ENCODE data around the gene KRT17. TPM values are rescaled to one million over a fixed set of nuclear protein-coding genes. Genes with fewer than 3 reads are reported as not detected.

The KRT17 gene
- total RNA-seq, 1 experiment from 2014 or later = 1.5 TPM

DNA sequence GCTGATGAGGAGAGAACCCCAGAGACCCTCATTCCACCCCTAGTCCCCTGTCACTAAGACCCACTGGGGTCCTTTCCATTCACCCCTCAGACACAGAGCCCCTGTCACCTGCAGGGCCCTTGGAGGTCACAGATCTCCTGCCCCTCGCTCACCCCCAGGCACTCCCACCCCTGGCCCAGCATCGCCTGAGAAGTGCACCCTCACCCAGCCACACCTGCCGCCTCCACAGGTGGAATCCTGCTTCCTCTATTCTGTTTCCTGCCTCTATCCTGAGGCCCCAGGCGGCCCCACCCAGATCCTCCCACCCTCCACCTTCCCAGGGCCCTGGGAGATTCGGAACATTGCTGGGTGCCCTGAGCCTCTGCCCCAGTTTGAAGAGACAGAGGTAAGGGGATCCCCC lies 13.8 kb upstream of the KRT17 start:
- no peak overlapping the region for H2BK120ac ChIP-seq (ENCODE audit: low read depth, low read length, poor library complexity, severe bottlenecking)
- H4K5ac ChIP-seq (ENCODE audit: insufficient read length, low read depth, low read length) = no peak overlapping the region
- TF ChIP-seq CTCF (conservative IDR thresholded peaks at IDR 0.05) = no peak
- no peak overlapping the region for H2BK12ac ChIP-seq (ENCODE audit: insufficient read length, low read depth, low read length)
- no peak overlapping the region for H3K56ac ChIP-seq (ENCODE audit: insufficient read length, low read depth, low read length)
- H3K23ac ChIP-seq (ENCODE audit: insufficient read length, low read depth, low read length) = no peak overlapping the region
- no peak overlapping the region for H3K4ac ChIP-seq (ENCODE audit: low read depth, low read length)
- no peak overlapping the region for H3K4me3 Mint-ChIP-seq
- no peaks in the 10 kb centered on the region; the same call in 1 of the 2 replicates for H3K27me3 Mint-ChIP-seq (ENCODE audit: low read depth)
- no peak for DNase-seq
- no peaks in the 10 kb centered on the region for H3K23me2 ChIP-seq (ENCODE audit: insufficient read length, low read depth, low read length, poor library complexity, severe bottlenecking)
- H4K91ac ChIP-seq (ENCODE audit: insufficient read length, low read depth, low read length) = no peak overlapping the region
- H4K20me1 ChIP-seq (ENCODE audit: control insufficient read depth, insufficient read depth, insufficient read length) = no peaks in the 10 kb centered on the region
- no peak overlapping the region for H2BK20ac ChIP-seq (ENCODE audit: low read depth, low read length, poor library complexity, severe bottlenecking)
- no peak overlapping the region for H2AFZ ChIP-seq (ENCODE audit: low read length)
- no peaks in the 10 kb centered on the region for H3K79me2 ChIP-seq (ENCODE audit: insufficient read depth, low read length)
- no peaks in the 10 kb centered on the region for H3K4me1 ChIP-seq (ENCODE audit: insufficient read depth, low read length)
- no CpG with 5 or more reads among the region's 5 CpGs for WGBS (ENCODE audit: extremely low coverage, insufficient read length, low lambda C conversion rate)
- H3K14ac ChIP-seq (ENCODE audit: insufficient read depth, low read length) = no peak overlapping the region
- H3K27ac ChIP-seq (ENCODE audit: insufficient read length, low read depth, low read length) = no peak overlapping the region
- no peak overlapping the region for H3K9ac ChIP-seq (ENCODE audit: extremely low read depth, insufficient read length, low read length)
- H3K36me3 Mint-ChIP-seq (ENCODE audit: insufficient read depth in 1 of 3, low read depth in 3 of 3) = no peaks in the 10 kb centered on the region
- H2AK5ac ChIP-seq (ENCODE audit: insufficient read length, low read length) = no peak overlapping the region
- H3K27me3 ChIP-seq (ENCODE audit: insufficient read depth, low read length) = no peaks in the 10 kb centered on the region
- H3K79me1 ChIP-seq (ENCODE audit: insufficient read depth, low read depth, low read length, poor library complexity, severe bottlenecking) = no peaks in the 10 kb centered on the region
- H3K4me2 ChIP-seq (ENCODE audit: insufficient read depth, insufficient read length, low read length) = no peak overlapping the region
- no peak overlapping the region for H4K8ac ChIP-seq (replicated peaks; ENCODE audit: insufficient read length, low read depth, low read length)
- peaks cover 9 to 15% of the 10 kb centered on the region in 2 experiments for H3K4me1 Mint-ChIP-seq
- no peak overlapping the region for H3T11ph ChIP-seq (ENCODE audit: low read length)
- H2BK15ac ChIP-seq (ENCODE audit: low read depth, low read length) = no peak overlapping the region
- H3K18ac ChIP-seq (ENCODE audit: insufficient read length, low read depth, low read length) = no peak overlapping the region
- no peaks in the 10 kb centered on the region for H3K9me3 Mint-ChIP-seq
- no peak overlapping the region for H2BK5ac ChIP-seq (ENCODE audit: insufficient read length, low read length)
- H3K9me3 ChIP-seq (ENCODE audit: control insufficient read depth, low read depth, low read length) = no peaks in the 10 kb centered on the region
- peak overlapping the region in 1 of 3 experiments; percentile 40; a peak in 1 of 7 replicates for H3K27ac Mint-ChIP-seq
